Measurements from ENCODE around the gene TEX101.
"Not testable (repeated sequence)": the region's sequence is repeated elsewhere in the genome, so short reads cannot be mapped to it uniquely, and the experiment has no call there.

Gene TEX101

GRCh38 chr19:43414554-43414953 lies at the start of gene TEX101:
Gene TEX101, plus strand, starts transcription at chr19:43414890. Its CDS starts 1,030 bp downstream, at chr19:43415920.
- no peak for DNase-seq

- DNase-seq: not testable (repeated sequence)
These were observed 49.0 kb upstream of the TEX101 start for GRCh38 chr19:43365677-43366076.

- no peak for DNase-seq
These were observed 46.9 kb upstream of the TEX101 start for GRCh38 chr19:43367822-43368221.

GRCh38 chr19:43368897-43369296 lies 45.8 kb upstream of the TEX101 start:
- not testable (repeated sequence) for DNase-seq

GRCh38 chr19:43371909-43372308 lies 42.8 kb upstream of the TEX101 start:
- DNase-seq: no peak

- DNase-seq: no peak
These were observed 42.2 kb upstream of the TEX101 start for GRCh38 chr19:43372462-43372861.

- DNase-seq: not testable (repeated sequence)
These were observed 37.1 kb upstream of the TEX101 start for GRCh38 chr19:43377624-43378023.

- DNase-seq: no peak
These were observed 34.7 kb upstream of the TEX101 start for GRCh38 chr19:43380008-43380407.

GRCh38 chr19:43380771-43381386 lies 33.8 kb upstream of the TEX101 start:
- DNase-seq: no peak

- DNase-seq: not testable (repeated sequence)
These were observed 32.0 kb upstream of the TEX101 start for GRCh38 chr19:43382586-43383216.

GRCh38 chr19:43383254-43383653 lies 31.4 kb upstream of the TEX101 start:
- not testable (repeated sequence) for DNase-seq

GRCh38 chr19:43383759-43384158 lies 30.9 kb upstream of the TEX101 start:
- not testable (repeated sequence) for DNase-seq

GRCh38 chr19:43390903-43391551 lies 23.7 kb upstream of the TEX101 start:
- peak; percentile 3 to 35 for DNase-seq

GRCh38 chr19:43391552-43391935 lies 23.1 kb upstream of the TEX101 start:
- not testable (repeated sequence) for DNase-seq

GRCh38 chr19:43393501-43393900 lies 21.2 kb upstream of the TEX101 start:
- DNase-seq: not testable (repeated sequence)

- DNase-seq: no peak
These were observed 19.1 kb upstream of the TEX101 start for GRCh38 chr19:43395561-43395960.

GRCh38 chr19:43406297-43406696 lies 8.4 kb upstream of the TEX101 start:
- DNase-seq: no peak

GRCh38 chr19:43407416-43408005 lies 7.2 kb upstream of the TEX101 start:
- DNase-seq: no peak

- no peak for DNase-seq
These were observed 6.6 kb upstream of the TEX101 start for GRCh38 chr19:43408043-43408442.

- DNase-seq: no peak
These were observed 5.3 kb upstream of the TEX101 start for GRCh38 chr19:43409415-43409814.

GRCh38 chr19:43412441-43412840 lies 2.2 kb upstream of the TEX101 start:
- no peak for DNase-seq

GRCh38 chr19:43416951-43417623 lies 2.4 kb downstream of the TEX101 start:
- DNase-seq: no peak

- no peak for DNase-seq
These were observed 6.3 kb downstream of the TEX101 start for GRCh38 chr19:43420954-43421353.

All from NCI-H446 (cell line).